ENCODE measurements around the gene GMDS. TPM values are rescaled to one million over a fixed set of nuclear protein-coding genes. Genes with fewer than 3 reads are reported as not detected.

The GMDS gene
- total RNA-seq, 1 donor from 2014 or later = 34.0 TPM

- peaks cover 36% of the 10 kb centered on the region for H3K4me1 Mint-ChIP-seq (ENCODE audit: low read depth)
- TF ChIP-seq CTCF (IDR thresholded peaks at IDR 0.05) = no peak
- H3K27ac Mint-ChIP-seq (ENCODE audit: unreplicated experiment) = no peak overlapping the region
- no peak overlapping the region for H3K4me3 Mint-ChIP-seq (ENCODE audit: unreplicated experiment)
- DNase-seq (ENCODE audit: low spot score) = no peak
- no peaks in the 10 kb centered on the region for H3K9me3 Mint-ChIP-seq (ENCODE audit: low read depth)
- peaks cover 1% of the 10 kb centered on the region for H3K27me3 Mint-ChIP-seq (ENCODE audit: low read depth)
- H3K36me3 Mint-ChIP-seq (ENCODE audit: low read depth) = no peaks in the 10 kb centered on the region
These were observed 641.7 kb downstream of the GMDS start for GRCh38 chr6:1603708-1604107.

GRCh38 chr6:1602049-1602713 is 643.2 kb downstream of the GMDS start:
- Mint-ChIP-seq H3K27me3 (ENCODE audit: low read depth) (peaks cover 1% of the 10 kb centered on the region), H3K27ac (ENCODE audit: unreplicated experiment) (no peak overlapping the region), H3K9me3 (ENCODE audit: low read depth) (no peaks in the 10 kb centered on the region), H3K36me3 (ENCODE audit: low read depth) (no peaks in the 10 kb centered on the region), H3K4me1 (ENCODE audit: low read depth) (peaks cover 22% of the 10 kb centered on the region), H3K4me3 (ENCODE audit: unreplicated experiment) (no peak overlapping the region)
- no peak for DNase-seq (ENCODE audit: low spot score)
- TF ChIP-seq CTCF (IDR thresholded peaks at IDR 0.05) = no peak

GRCh38 chr6:1601158-1602048 is 644.0 kb downstream of the GMDS start:
- no peak for DNase-seq (ENCODE audit: low spot score)
- Mint-ChIP-seq H3K36me3 (ENCODE audit: low read depth) (no peaks in the 10 kb centered on the region), H3K9me3 (ENCODE audit: low read depth) (no peaks in the 10 kb centered on the region), H3K4me3 (ENCODE audit: unreplicated experiment) (no peak overlapping the region), H3K27ac (ENCODE audit: unreplicated experiment) (no peak overlapping the region), H3K27me3 (ENCODE audit: low read depth) (peaks cover 1% of the 10 kb centered on the region), H3K4me1 (ENCODE audit: low read depth) (peaks cover 22% of the 10 kb centered on the region)
- no peak for TF ChIP-seq CTCF (IDR thresholded peaks at IDR 0.05)

- no peak for DNase-seq (ENCODE audit: low spot score)
- TF ChIP-seq CTCF (IDR thresholded peaks at IDR 0.05) = no peak
- Mint-ChIP-seq H3K4me3 (ENCODE audit: unreplicated experiment) (no peak overlapping the region), H3K27ac (ENCODE audit: unreplicated experiment) (no peak overlapping the region), H3K4me1 (ENCODE audit: low read depth) (peaks cover 20% of the 10 kb centered on the region), H3K27me3 (ENCODE audit: low read depth) (peaks cover 2% of the 10 kb centered on the region), H3K36me3 (ENCODE audit: low read depth) (no peaks in the 10 kb centered on the region), H3K9me3 (ENCODE audit: low read depth) (no peaks in the 10 kb centered on the region)
These were observed 644.6 kb downstream of the GMDS start for GRCh38 chr6:1600764-1601157.

GRCh38 chr6:1600063-1600763 is 645.2 kb downstream of the GMDS start:
- Mint-ChIP-seq H3K27me3 (ENCODE audit: low read depth) (peaks cover 2% of the 10 kb centered on the region), H3K4me3 (ENCODE audit: unreplicated experiment) (no peak overlapping the region), H3K27ac (ENCODE audit: unreplicated experiment) (no peak overlapping the region), H3K4me1 (ENCODE audit: low read depth) (peaks cover 15% of the 10 kb centered on the region), H3K36me3 (ENCODE audit: low read depth) (no peaks in the 10 kb centered on the region), H3K9me3 (ENCODE audit: low read depth) (no peaks in the 10 kb centered on the region)
- no peak for DNase-seq (ENCODE audit: low spot score)
- TF ChIP-seq CTCF (IDR thresholded peaks at IDR 0.05) = no peak
